Measurements from ENCODE around the gene FMN2. TPM values are rescaled to one million over a fixed set of nuclear protein-coding genes. Genes with fewer than 3 reads are reported as not detected.

Gene FMN2
- not detected in 2 replicates for total RNA-seq

DNA sequence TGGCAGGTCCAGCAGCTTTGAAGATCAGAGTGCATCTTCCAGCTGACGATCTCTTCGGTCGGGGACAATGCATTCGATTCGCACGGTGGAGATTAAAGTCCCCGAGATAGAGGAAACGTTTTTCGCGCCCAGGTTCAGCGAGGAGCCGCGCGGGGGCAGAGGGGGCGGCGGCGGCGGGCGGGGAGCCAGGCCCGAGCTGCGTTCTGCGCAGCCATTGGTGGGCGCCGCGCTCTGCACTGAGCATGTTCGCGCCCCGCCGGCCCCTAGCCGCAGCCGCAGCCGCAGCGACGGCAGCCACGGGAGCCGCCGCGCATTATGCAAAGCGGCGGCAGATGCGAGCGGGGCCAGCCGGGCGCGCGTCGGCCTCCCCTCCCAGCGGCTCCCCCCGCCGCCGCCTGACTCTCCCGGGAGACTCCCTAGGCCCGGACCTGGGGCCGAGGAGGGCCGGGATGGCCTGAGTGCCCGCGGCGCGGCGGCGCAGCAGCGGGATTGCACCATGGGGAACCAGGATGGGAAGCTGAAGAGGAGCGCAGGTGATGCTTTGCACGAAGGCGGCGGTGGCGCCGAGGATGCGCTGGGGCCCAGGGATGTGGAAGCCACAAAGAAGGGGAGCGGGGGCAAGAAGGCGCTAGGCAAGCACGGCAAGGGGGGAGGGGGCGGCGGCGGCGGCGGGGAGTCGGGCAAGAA, at the start of gene FMN2:
TSS of gene FMN2 (plus strand) at position 270 of the 687 bp plus-strand sequence. CDS start at position 497, 227 bp downstream.

